Measurements from ENCODE around the gene C1orf52.

Gene C1orf52

GRCh38 chr1:85289207-85289847 is 29.9 kb upstream of the C1orf52 start:
- TF ChIP-seq, protein P1, sequence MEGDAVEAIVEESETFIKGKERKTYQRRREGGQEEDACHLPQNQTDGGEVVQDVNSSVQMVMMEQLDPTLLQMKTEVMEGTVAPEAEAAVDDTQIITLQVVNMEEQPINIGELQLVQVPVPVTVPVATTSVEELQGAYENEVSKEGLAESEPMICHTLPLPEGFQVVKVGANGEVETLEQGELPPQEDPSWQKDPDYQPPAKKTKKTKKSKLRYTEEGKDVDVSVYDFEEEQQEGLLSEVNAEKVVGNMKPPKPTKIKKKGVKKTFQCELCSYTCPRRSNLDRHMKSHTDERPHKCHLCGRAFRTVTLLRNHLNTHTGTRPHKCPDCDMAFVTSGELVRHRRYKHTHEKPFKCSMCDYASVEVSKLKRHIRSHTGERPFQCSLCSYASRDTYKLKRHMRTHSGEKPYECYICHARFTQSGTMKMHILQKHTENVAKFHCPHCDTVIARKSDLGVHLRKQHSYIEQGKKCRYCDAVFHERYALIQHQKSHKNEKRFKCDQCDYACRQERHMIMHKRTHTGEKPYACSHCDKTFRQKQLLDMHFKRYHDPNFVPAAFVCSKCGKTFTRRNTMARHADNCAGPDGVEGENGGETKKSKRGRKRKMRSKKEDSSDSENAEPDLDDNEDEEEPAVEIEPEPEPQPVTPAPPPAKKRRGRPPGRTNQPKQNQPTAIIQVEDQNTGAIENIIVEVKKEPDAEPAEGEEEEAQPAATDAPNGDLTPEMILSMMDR (conservative IDR thresholded peaks at IDR 0.05): no peak
- no peak overlapping the region for H3K27ac ChIP-seq

DNA sequence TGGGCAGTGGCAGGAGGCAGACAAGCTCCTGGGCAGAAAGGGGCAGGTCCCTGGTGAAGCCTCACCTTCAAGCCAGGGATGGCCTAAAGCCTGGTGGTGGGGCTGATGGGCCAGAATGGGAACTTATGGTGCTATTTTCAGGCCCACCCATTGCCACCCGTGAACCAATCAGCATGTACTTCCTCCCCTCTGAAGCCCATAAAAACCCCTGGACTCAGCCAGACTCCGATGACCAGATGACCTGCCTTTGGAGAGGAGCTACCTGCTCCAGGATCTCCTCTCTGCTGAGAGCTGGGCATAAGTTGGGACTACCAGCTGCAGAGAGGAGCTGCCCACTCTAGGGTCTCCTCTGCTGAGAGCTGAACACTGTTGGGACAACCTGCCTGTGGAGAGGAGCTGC is 24.7 kb upstream of the C1orf52 start:
- TF ChIP-seq, protein P1 (conservative IDR thresholded peaks at IDR 0.05): no peak
- no peak overlapping the region for H3K27ac ChIP-seq

GRCh38 chr1:85283475-85284199 is 24.2 kb upstream of the C1orf52 start:
- no peak overlapping the region for H3K27ac ChIP-seq
- TF ChIP-seq, protein P1 (conservative IDR thresholded peaks at IDR 0.05): no peak

GRCh38 chr1:85282424-85282823 is 23.0 kb upstream of the C1orf52 start:
- H3K27ac ChIP-seq: no peak overlapping the region

DNA sequence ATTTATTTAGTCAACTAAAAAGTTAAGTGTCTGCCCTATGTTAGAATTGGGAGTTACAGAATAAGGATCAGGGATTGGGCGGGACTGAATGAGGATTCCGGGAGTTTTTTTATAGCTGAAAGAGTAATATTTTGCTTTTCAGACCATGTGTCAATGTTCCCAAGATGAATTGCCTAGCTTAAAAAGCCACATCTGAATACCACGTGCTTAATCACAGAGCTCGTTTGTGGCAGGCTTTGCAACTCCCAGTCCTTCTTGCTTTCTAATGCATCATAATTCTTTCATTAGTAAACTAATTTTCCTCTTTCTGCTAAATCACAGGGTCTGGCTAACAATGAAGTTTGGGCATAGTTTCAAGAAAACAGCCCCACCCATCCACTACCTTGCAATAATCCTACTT is 21.2 kb upstream of the C1orf52 start:
- no peak overlapping the region for H3K27ac ChIP-seq

More at GRCh38 chr1:85282424-85282823, 23.0 kb upstream of the C1orf52 start:
- TF ChIP-seq, protein P1 (conservative IDR thresholded peaks at IDR 0.05): peak; percentile 28; the same call in 1 of the 2 replicates

DNA sequence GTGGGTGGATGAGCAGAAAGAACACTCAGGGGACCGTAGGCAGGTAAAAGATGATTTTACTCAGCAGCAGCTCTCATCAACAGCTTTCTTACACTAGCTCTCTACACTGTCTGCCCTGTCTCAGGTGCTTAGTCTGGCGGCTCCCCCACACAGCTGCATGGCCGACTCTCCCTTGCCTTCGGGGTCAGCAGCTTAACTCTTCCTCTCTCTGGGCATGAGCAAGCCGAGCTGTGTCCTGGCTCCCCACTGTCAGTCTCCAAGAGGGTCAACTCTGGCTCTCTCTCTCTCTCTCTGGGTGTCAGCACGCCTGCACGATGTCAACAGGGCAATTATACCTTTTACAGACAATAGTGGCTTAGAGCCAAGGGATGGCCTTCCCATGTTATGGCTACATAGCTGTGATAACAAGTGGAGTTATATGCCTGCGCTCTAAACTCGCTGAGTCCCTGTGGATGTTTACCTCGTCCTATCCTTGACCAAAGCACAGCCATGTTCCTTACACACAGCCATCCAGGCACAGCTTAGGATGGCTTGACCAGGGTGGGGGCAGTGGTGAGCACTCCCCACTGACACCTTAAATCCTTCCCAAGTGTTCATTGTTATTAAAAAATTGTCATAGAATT is 20.1 kb upstream of the C1orf52 start:
- no peak overlapping the region for H3K27ac ChIP-seq
- TF ChIP-seq, protein P1 (conservative IDR thresholded peaks at IDR 0.05): no peak

More for the DNA sequence above, 21.2 kb upstream of the C1orf52 start:
- TF ChIP-seq, protein P1 (conservative IDR thresholded peaks at IDR 0.05): no peak

- TF ChIP-seq, protein P1 (conservative IDR thresholded peaks at IDR 0.05): no peak
- no peak overlapping the region for H3K27ac ChIP-seq
These were observed 19.4 kb upstream of the C1orf52 start for GRCh38 chr1:85278853-85279314.

All from VCaP (cell line).